GOT3 (cell line): ENCODE data around the gene MOB2.

Source experiments
- DNase-seq: peaks from one replicate; lab custom pipeline; 2025; ENCODE audit warnings: mixed read lengths; lab: John Stamatoyannopoulos, UW

The MOB2 gene

GRCh38 chr11:1486054-1486825 is at the start of gene MOB2:
Gene MOB2, minus strand, starts transcription at chr11:1486779. Its CDS starts 223 bp downstream, at chr11:1486556.
- DNase-seq: no peak

- no peak for DNase-seq
Observed at GRCh38 chr11:1534682-1535081, 48.1 kb upstream of the MOB2 start.

- no peak for DNase-seq
Observed at GRCh38 chr11:1534171-1534570, 47.6 kb upstream of the MOB2 start.

GRCh38 chr11:1533342-1533725 is 46.8 kb upstream of the MOB2 start:
- no peak for DNase-seq

- no peak for DNase-seq
Observed at GRCh38 chr11:1532606-1533341, 46.2 kb upstream of the MOB2 start.

GRCh38 chr11:1532014-1532586 is 45.5 kb upstream of the MOB2 start:
- no peak for DNase-seq

- DNase-seq: no peak
Observed at GRCh38 chr11:1531449-1532013, 45.0 kb upstream of the MOB2 start.

- no peak for DNase-seq
Observed at GRCh38 chr11:1530686-1531448, 44.3 kb upstream of the MOB2 start.

GRCh38 chr11:1529774-1530173 is 43.2 kb upstream of the MOB2 start:
- no peak for DNase-seq

- DNase-seq: no peak
Observed at GRCh38 chr11:1529286-1529685, 42.7 kb upstream of the MOB2 start.

- no peak for DNase-seq
Observed at GRCh38 chr11:1528710-1529109, 42.1 kb upstream of the MOB2 start.

GRCh38 chr11:1526785-1527184 is 40.2 kb upstream of the MOB2 start:
- no peak for DNase-seq

GRCh38 chr11:1523779-1524178 is 37.2 kb upstream of the MOB2 start:
- DNase-seq: no peak

- no peak for DNase-seq
Observed at GRCh38 chr11:1523077-1523476, 36.5 kb upstream of the MOB2 start.

- no peak for DNase-seq
Observed at GRCh38 chr11:1522081-1522424, 35.5 kb upstream of the MOB2 start.

GRCh38 chr11:1521382-1522080 is 35.0 kb upstream of the MOB2 start:
- no peak for DNase-seq

GRCh38 chr11:1520663-1521267 is 34.2 kb upstream of the MOB2 start:
- DNase-seq: no peak

- no peak for DNase-seq
Observed at GRCh38 chr11:1520209-1520662, 33.7 kb upstream of the MOB2 start.

- DNase-seq: no peak
Observed at GRCh38 chr11:1519028-1520010, 32.7 kb upstream of the MOB2 start.

- DNase-seq: no peak
Observed at GRCh38 chr11:1518301-1518700, 31.7 kb upstream of the MOB2 start.
